Fibroblast of lung (primary cell): ENCODE measurements around the gene PCDHGB2. TPM values are rescaled to one million over a fixed set of nuclear protein-coding genes. Genes with fewer than 3 reads are reported as not detected.
"Not testable (repeated sequence)": the region's sequence is repeated elsewhere in the genome, so short reads cannot be mapped to it uniquely, and the experiment has no call there.

Experiments used
- DNase-seq, 2 donors: peaks; one replicate each; pipeline versions ENCODE4 v3.0.0 to v3.0.0-alpha.2; 2010; ENCODE audit warnings: low read depth in 2 of 2
- H2AFZ ChIP-seq: 2 replicates; pipeline ENCODE4 v1.5.1; 2012; ENCODE audit warnings: low read length, control low read depth, inconsistent platforms
- H3K27ac ChIP-seq: 2 replicates; pipeline ENCODE4 v1.5.1; 2011; ENCODE audit warnings: low read length, control low read depth; ENCODE audit not compliant: insufficient read depth
- H3K27me3 ChIP-seq: 2 replicates; pipeline ENCODE4 v1.5.1; 2011; ENCODE audit warnings: mild to moderate bottlenecking, low read length; ENCODE audit not compliant: control insufficient read depth, insufficient read depth
- H3K36me3 ChIP-seq: 2 replicates; pipeline ENCODE4 v1.5.1; 2011; ENCODE audit warnings: low read length; ENCODE audit not compliant: control insufficient read depth, insufficient read depth
- H3K4me1 ChIP-seq: 2 replicates; pipeline ENCODE4 v1.5.1; 2011; ENCODE audit warnings: low read length; ENCODE audit not compliant: control insufficient read depth, insufficient read depth; ENCODE audit errors: extremely low read depth
- H3K4me2 ChIP-seq: 2 replicates; pipeline ENCODE4 v1.5.1; 2011; ENCODE audit warnings: low read length, control low read depth; ENCODE audit not compliant: insufficient read depth; ENCODE audit errors: extremely low read depth
- H3K4me3 ChIP-seq, 4 experiments: fragments of 200-600 bp in 1 of 4; sonication (generic) in 1 of 4; replicated peaks in 1 of 4; 2 replicates each; pipeline ENCODE4 v1.5.1; 2011 to 2016; ENCODE audit warnings: low read length in 4 of 4, low read depth in 3 of 4, mild to moderate bottlenecking in 3 of 4, control low read depth in 2 of 4, inconsistent platforms in 1 of 4, mixed read lengths in 1 of 4; ENCODE audit not compliant: insufficient read depth in 1 of 4; ENCODE audit errors: control extremely low read depth in 1 of 4
- H3K79me2 ChIP-seq: 2 replicates; pipeline ENCODE4 v1.5.1; 2012; ENCODE audit warnings: mild to moderate bottlenecking, low read length, inconsistent platforms; ENCODE audit not compliant: control insufficient read depth, insufficient read depth
- H3K9ac ChIP-seq: 2 replicates; pipeline ENCODE4 v1.5.1; 2011; ENCODE audit warnings: mild to moderate bottlenecking, low read length, control low read depth; ENCODE audit not compliant: insufficient read depth
- H3K9me3 ChIP-seq: 2 replicates; pipeline ENCODE4 v1.5.1; 2012; ENCODE audit warnings: low read depth, low read length; ENCODE audit not compliant: control insufficient read depth, insufficient read depth
- H4K20me1 ChIP-seq: 2 replicates; pipeline ENCODE4 v1.5.1; 2011; ENCODE audit warnings: low read length; ENCODE audit not compliant: control insufficient read depth, insufficient read depth; ENCODE audit errors: extremely low read depth
- CTCF ChIP-seq, 2 donors: IDR thresholded peaks in 1 of 2; conservative IDR thresholded peaks in 1 of 2; 1 replicate in 1 of 2; 2 replicates in 1 of 2; pipeline ENCODE4 v1.5.1; 2011 to 2012; ENCODE audit warnings: low read length in 2 of 2, control low read depth in 1 of 2, inconsistent platforms in 1 of 2, low read depth in 1 of 2, mild to moderate bottlenecking in 1 of 2
- EZH2 ChIP-seq: IDR thresholded peaks from 2 replicates; pipeline ENCODE4 v1.5.1; 2012; ENCODE audit warnings: low read length, control low read depth, mild to moderate bottlenecking; ENCODE audit errors: missing control alignments
- polyA plus RNA-seq, 2 donors: library from polyadenylated mRNA; depleted of rRNA in 1 of 2; stranded (reverse) in 1 of 2; unstranded in 1 of 2; fragments of >200 nt; gene quantifications; 2 replicates each; pipeline ENCODE4 v1.2.1, GENCODE V29; 2011 to 2012; ENCODE audit warnings: missing spikeins in 1 of 2
- total RNA-seq: library from RNA; depleted of rRNA; stranded (reverse); fragments of >200 nt; gene quantifications from 2 replicates; pipeline ENCODE4 v1.2.1, GENCODE V29; 2014

Gene PCDHGB2
- total and polyA plus RNA-seq, 2 donors (not counting 1 experiment from before 2014, with no cell fraction given): 4.6 to 5.7 TPM

- H3K4me3 ChIP-seq: peak within 1 kb of the TSS in 2 of 4 experiments; percentile 16 to 21
These were observed 32.8 kb downstream of the PCDHGB2 start, which contains the start of gene PCDHGA8 for GRCh38 chr5:141392429-141393198. Gene PCDHGA8 (plus strand): TSS chr5:141392633. CDS start chr5:141392814, 181 bp downstream.

GRCh38 chr5:141393267-141393666 is 33.5 kb downstream of the PCDHGB2 start:
- DNase-seq: no peak
- H3K4me1 ChIP-seq: no peaks in the 10 kb centered on the region
- no peaks in the 10 kb centered on the region for H3K79me2 ChIP-seq
- H2AFZ ChIP-seq: no peak overlapping the region
- TF ChIP-seq EZH2: no peak
- no peak for TF ChIP-seq CTCF (conservative IDR thresholded peaks at IDR 0.05 in 1 of 2, IDR thresholded peaks at IDR 0.05 in 1 of 2; ENCODE audit: low read depth in 1 of 2, low read length in 2 of 2)
- no peaks in the 10 kb centered on the region for H3K36me3 ChIP-seq
- H4K20me1 ChIP-seq: no peaks in the 10 kb centered on the region
- H3K27me3 ChIP-seq: no peaks in the 10 kb centered on the region
- H3K9me3 ChIP-seq: peaks cover 4% of the 10 kb centered on the region
- H3K9ac ChIP-seq: no peak overlapping the region
- H3K4me3 ChIP-seq: no peak overlapping the region
- H3K27ac ChIP-seq: no peak overlapping the region
- no peak overlapping the region for H3K4me2 ChIP-seq

More at GRCh38 chr5:141392429-141393198, 32.8 kb downstream of the PCDHGB2 start, which contains the start of gene PCDHGA8:
- peak in 1 of 2 donors; percentile 13 for TF ChIP-seq CTCF (conservative IDR thresholded peaks at IDR 0.05 in 1 of 2, IDR thresholded peaks at IDR 0.05 in 1 of 2; ENCODE audit: low read depth in 1 of 2, low read length in 2 of 2)
- TF ChIP-seq EZH2: no peak
- Histone ChIP-seq H3K27ac (no peak within 1 kb of the TSS), H4K20me1 (no peaks in the 10 kb centered on the region), H3K27me3 (no peaks in the 10 kb centered on the region), H3K9me3 (peaks cover 4% of the 10 kb centered on the region), H3K79me2 (no peaks in the 10 kb centered on the region), H3K9ac (no peak within 1 kb of the TSS), H3K4me2 (no peak within 1 kb of the TSS), H3K4me1 (no peaks in the 10 kb centered on the region), H3K36me3 (no peaks in the 10 kb centered on the region), H2AFZ (no peak within 1 kb of the TSS)
- peak in 1 of 2 donors; percentile 31 for DNase-seq

DNA sequence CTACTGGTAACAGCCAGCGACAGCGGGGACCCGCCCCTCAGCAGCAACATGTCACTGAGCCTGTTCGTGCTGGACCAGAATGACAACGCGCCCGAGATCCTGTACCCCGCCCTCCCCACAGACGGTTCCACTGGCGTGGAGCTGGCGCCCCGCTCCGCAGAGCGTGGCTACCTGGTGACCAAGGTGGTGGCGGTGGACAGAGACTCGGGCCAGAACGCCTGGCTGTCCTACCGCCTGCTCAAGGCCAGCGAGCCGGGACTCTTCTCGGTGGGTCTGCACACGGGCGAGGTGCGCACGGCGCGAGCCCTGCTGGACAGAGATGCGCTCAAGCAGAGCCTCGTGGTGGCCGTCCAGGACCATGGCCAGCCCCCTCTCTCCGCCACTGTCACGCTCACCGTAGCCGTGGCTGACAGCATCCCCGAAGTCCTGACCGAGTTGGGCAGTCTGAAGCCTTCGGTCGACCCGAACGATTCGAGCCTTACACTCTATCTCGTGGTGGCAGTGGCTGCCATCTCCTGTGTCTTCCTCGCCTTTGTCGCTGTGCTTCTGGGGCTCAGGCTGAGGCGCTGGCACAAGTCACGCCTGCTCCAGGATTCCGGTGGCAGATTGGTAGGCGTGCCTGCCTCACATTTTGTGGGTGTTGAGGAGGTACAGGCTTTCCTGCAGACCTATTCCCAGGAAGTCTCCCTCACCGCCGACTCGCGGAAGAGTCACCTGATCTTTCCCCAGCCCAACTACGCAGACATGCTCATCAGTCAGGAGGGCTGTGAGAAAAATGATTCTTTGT is 34.8 kb downstream of the PCDHGB2 start:
- not testable (repeated sequence) for DNase-seq, H3K79me2 ChIP-seq, H3K9ac ChIP-seq, H3K4me1 ChIP-seq, H2AFZ ChIP-seq, H3K27me3 ChIP-seq, H4K20me1 ChIP-seq, H3K4me3 ChIP-seq, H3K36me3 ChIP-seq, H3K4me2 ChIP-seq, H3K27ac ChIP-seq, H3K9me3 ChIP-seq
